Mesodermal cell (in vitro differentiated cells): ENCODE data around the gene NOL3.

Source experiments
- H3K27ac ChIP-seq: 2 replicates; pipeline ENCODE4 v1.7.0; 2013; ENCODE audit warnings: mild to moderate bottlenecking, low read depth, low read length, moderate library complexity; ENCODE audit not compliant: severe bottlenecking
- H3K36me3 ChIP-seq: 2 replicates; pipeline ENCODE4 v1.7.1; 2013; ENCODE audit warnings: mild to moderate bottlenecking, low read length, moderate library complexity; ENCODE audit not compliant: control insufficient read depth, insufficient read depth
- H3K4me1 ChIP-seq: one replicate; pipeline ENCODE4 v1.7.1; 2013; ENCODE audit warnings: mild to moderate bottlenecking, low read length; ENCODE audit not compliant: insufficient read depth, control insufficient read depth, poor library complexity, severe bottlenecking
- H3K4me3 ChIP-seq: 2 replicates; pipeline ENCODE4 v1.7.0; 2013; ENCODE audit warnings: low read length, control low read depth, mild to moderate bottlenecking; ENCODE audit not compliant: insufficient read depth, poor library complexity, severe bottlenecking; ENCODE audit errors: extremely low read depth
- H3K9me3 ChIP-seq: 2 replicates; pipeline ENCODE4 v1.7.1; 2013; ENCODE audit warnings: mild to moderate bottlenecking, low read length, moderate library complexity; ENCODE audit not compliant: control insufficient read depth
- WGBS, 2 experiments: methylation state at CpG; one replicate each; pipeline ENCODE4 v1.1.5; 2013; ENCODE audit warnings: missing lambda C conversion rate in 2 of 2; ENCODE audit not compliant: insufficient coverage in 2 of 2; 5-methylcytosine and 5-hydroxymethylcytosine counted together

Gene NOL3

DNA sequence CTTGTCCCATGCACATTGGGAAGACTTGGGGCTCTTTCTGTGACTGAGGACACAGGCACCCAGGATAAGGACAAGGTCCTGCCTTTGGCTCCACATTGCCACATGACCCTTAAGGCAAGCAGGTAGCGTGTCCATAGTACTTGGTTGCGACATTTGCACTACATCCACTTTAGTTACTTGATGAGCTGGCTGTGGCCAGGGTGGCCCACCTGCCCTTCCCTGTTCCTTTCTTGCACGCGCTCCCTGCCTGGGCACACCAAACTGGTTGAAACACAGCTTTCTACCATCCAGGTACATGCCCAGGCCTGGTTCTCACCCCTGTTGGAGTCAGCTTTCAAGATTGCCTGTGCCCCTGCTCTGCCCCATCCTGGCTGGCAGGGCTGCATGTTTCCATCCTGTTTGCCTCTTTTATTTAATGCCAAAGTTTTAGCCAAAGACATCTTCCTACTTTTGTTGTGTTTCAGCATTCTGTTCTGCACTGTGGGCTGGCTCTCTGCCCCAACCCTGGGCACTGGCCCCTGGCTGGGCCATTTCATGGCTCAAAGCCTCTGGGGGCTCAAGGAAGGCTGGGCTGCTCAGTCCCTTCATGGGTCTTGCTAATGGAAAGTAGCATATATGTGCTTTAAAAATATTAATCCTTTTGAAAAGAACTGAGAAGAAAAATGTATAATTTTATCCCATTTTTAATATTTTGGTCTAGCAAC, 22.7 kb upstream of the NOL3 start:
- Histone ChIP-seq H3K4me1 (no peaks in the 10 kb centered on the region), H3K27ac (no peak overlapping the region), H3K36me3 (peaks cover 70% of the 10 kb centered on the region), H3K9me3 (no peaks in the 10 kb centered on the region), H3K4me3 (no peak overlapping the region)
- WGBS, 2 experiments, result 85 to 98% methylated on average over 4 of the region's 4 CpGs

DNA sequence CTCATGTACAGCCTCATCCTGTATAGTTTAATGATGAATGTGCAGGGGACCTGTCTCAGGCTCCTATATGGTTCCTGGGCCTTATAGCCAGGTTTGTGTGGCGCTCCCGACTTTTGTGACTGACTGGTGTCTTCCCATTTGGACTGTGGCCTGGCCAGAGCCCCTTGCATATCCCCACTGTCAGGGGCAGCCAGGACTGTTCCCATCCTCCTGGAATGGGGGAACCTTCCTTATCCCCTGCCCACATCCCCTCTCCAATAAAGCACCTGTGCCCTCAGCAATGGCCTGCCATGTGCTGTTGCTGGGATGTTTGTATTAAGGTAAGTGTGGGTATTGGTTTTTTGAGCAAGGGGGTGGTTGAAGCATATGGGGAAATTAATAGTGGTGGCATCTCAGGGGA, 22.1 kb upstream of the NOL3 start:
- Histone ChIP-seq H3K27ac (no peak overlapping the region), H3K9me3 (no peaks in the 10 kb centered on the region), H3K4me1 (no peaks in the 10 kb centered on the region), H3K4me3 (no peak overlapping the region), H3K36me3 (peaks cover 63% of the 10 kb centered on the region)
- WGBS, 2 experiments, result 93 to 100% methylated on average over 2 of the region's 2 CpGs

DNA sequence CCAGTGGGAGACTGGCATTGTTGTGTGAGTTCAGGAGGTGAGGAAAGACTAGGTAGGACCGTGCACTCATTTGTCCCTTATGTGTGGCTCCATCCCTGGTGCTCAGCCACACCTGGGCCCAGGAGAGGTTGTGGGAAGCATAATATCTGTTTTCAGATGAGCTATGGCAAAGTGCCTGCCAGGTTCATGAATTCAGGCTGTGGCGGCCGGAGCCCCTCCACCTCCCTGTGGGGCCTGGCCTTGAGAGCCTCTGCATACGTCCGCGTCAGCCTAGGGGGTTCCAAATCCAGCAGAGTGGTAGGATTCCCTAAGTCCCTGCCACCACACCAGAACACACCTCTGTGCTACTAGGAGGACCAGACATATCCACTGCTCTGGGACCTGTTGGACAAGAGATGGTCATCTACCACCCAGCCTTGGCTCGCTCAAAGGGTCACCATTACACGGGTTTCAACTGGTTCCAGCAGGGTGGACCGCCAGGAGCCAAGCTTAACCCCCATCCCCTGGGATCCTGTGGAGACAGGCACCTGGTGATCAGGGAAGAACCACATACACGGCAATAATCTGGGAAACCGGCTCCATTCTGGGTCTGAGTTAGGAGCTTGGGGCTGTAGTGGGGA, 21.6 kb upstream of the NOL3 start:
- Histone ChIP-seq H3K27ac (no peak overlapping the region), H3K36me3 (peaks cover 59% of the 10 kb centered on the region), H3K4me1 (no peaks in the 10 kb centered on the region), H3K9me3 (no peaks in the 10 kb centered on the region), H3K4me3 (no peak overlapping the region)
- WGBS, 2 experiments, result 97% methylated on average over 8 to 10 of the region's 11 CpGs

DNA sequence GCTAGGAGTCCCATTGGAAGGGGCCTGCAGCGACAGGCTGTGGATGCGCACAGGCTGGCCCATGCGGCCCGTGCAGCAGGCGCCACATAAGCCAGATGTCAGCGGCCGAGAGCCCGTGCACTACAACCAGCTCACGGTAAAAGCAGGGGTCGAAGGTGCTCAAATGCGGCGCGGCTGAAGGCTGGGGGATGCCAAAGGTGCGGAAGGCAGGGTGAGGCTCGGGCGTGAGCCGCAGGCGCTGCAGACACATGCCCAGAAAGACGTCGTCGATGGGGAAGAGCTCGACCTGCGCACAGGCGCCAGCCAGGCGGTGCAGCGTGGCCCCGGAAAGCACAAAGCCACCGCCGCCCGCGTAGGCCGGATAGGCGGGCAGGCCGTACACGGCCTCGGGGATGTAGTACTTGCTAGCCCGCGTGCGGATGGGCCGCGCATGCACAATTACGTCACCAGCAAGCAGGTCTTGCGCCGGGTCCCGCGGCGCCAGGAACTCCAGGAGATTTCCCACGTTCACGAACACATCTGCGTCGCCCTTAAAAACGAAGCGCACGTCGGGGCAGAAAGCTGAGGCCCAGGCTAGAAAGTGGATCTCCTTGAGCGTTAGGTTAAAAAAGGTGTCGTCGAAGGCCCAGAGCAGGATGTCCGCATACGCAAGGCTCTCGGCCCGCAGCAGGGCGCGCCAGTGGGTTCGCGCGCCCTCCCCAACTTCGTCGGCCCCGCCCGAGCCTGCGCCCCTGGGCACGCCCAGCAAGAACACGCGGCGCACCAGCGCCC, 20.9 kb upstream of the NOL3 start:
- Histone ChIP-seq H3K27ac (no peak overlapping the region), H3K4me3 (no peak overlapping the region)

DNA sequence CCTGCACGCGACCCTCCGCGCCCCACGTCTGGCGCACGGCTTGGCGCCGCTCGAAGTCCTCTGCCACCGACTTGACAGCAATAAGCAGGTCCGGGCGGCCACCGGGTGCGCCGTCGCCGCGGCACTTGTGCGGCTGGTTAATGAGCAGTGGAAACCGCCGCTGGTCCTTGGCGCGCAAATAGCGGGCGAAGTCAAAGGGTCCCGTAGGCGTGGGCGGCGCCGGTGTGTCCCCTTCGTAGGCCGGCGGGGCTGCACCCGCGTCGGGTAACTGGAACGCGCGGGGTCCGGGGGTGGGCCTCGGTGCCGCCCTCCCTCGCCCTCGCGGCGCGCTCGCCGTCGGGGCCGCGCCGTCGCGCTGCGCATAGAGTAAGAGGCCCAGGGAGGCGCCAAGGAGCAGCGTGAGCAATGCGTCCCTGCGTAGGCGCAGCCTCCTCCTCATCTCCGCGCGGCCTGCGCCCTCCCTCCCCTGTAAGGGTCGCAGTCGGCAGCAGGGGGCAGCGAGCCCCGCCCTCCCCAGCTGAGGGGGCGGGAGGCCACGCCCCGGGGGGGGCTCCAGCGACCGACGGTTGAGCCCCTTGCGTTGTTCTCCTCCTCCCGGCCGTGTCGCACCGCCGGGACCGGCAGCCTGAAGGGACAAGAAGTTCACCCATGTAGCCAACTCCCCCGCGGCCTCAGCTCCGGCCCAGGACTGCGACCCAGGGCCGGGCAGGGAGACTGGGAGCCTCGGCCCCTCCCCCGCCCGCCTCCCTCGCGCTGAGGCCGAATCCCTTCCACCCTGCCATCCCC, 20.1 kb upstream of the NOL3 start:
- peak overlapping the region; percentile 56 for H3K4me3 ChIP-seq

More for the DNA sequence above, 20.9 kb upstream of the NOL3 start:
- 85 to 89% methylated on average over 77 of the region's 77 CpGs for WGBS, 2 experiments
- Histone ChIP-seq H3K9me3 (no peaks in the 10 kb centered on the region), H3K4me1 (no peaks in the 10 kb centered on the region), H3K36me3 (peaks cover 53% of the 10 kb centered on the region)

DNA sequence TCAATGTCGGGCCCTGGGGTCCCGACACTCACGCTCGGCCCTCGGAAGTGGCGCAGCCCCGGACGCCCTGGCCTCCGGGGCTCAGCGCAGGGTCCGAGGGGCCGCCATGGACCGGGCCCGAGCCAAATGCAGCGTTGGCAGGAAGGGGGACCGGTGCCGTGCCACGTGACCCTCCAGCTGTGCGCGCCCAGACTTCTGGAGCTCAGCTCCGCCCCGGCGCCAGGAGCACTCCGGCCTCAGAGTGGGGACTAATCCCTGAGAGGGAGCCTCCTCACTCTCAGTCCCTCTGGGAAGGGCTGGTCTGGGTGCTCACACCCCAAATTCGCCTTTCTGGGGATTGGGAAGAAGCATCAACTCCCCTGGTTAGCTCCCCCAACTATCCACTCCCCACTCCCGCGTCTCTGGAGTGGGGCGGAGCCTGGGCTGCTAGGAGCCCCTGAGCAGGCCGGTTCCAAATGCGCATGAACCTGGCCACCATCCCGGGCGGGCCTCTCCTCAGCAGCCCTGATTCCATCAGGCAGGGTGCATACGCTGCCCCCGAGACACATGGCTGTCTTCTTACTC, 19.4 kb upstream of the NOL3 start, which contains the start of gene B3GNT9:
B3GNT9 (minus strand) TSS at position 166 of the 564 bp plus-strand sequence. CDS start 513 bp downstream, outside the sequence.
- Histone ChIP-seq H3K36me3 (peaks cover 38% of the 10 kb centered on the region), H3K4me3 (peak within 1 kb of the TSS; percentile 56), H3K27ac (peak within 1 kb of the TSS; percentile 53), H3K9me3 (no peaks in the 10 kb centered on the region), H3K4me1 (no peaks in the 10 kb centered on the region)
- WGBS, 2 experiments, result 2 to 4% methylated on average over 23 to 31 of the region's 34 CpGs

More for the DNA sequence above, 20.1 kb upstream of the NOL3 start:
- Histone ChIP-seq H3K27ac (peak overlapping the region; percentile 53), H3K36me3 (peaks cover 45% of the 10 kb centered on the region), H3K4me1 (no peaks in the 10 kb centered on the region), H3K9me3 (no peaks in the 10 kb centered on the region)
- WGBS, 2 experiments, result 19 to 21% methylated on average over 68 to 90 of the region's 94 CpGs

DNA sequence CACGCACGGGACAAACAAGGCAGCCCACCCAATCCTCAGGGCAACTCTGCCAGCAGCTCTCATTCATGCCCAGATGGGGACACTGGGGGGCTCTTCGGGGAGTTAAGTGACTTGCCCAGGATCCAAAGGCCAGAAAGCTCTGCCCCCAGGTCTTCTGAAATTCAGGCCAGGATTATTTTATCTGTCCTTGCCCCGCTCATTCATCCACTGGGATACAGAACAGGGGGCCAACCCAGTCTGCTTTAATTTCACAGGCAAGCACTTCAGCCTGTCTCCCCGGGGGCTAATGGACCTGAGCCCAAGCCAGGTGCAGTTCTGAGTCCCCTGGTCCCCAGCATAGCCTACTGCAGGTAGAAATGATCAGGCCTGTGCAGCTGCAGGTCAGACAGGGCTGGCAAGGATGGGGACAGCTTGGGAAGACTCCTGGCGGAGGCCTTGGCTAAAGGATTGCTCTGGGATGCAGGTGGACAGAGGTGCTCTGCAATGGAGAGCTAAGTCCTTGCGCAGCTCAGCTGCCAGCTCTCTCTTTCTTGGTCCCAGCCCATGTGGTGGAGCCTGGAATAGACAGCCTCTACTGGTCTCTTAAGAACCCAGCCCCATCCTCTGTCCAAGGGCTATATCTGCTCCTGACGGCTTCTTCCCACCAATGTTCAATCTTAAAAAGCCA, 18.8 kb upstream of the NOL3 start:
- H3K27ac ChIP-seq, result no peak overlapping the region
- no peaks in the 10 kb centered on the region for H3K9me3 ChIP-seq
- 69 to 94% methylated on average over 5 of the region's 8 CpGs for WGBS, 2 experiments
- H3K4me3 ChIP-seq, result peak overlapping the region; percentile 56
- no peaks in the 10 kb centered on the region for H3K4me1 ChIP-seq
- peaks cover 32% of the 10 kb centered on the region for H3K36me3 ChIP-seq

DNA sequence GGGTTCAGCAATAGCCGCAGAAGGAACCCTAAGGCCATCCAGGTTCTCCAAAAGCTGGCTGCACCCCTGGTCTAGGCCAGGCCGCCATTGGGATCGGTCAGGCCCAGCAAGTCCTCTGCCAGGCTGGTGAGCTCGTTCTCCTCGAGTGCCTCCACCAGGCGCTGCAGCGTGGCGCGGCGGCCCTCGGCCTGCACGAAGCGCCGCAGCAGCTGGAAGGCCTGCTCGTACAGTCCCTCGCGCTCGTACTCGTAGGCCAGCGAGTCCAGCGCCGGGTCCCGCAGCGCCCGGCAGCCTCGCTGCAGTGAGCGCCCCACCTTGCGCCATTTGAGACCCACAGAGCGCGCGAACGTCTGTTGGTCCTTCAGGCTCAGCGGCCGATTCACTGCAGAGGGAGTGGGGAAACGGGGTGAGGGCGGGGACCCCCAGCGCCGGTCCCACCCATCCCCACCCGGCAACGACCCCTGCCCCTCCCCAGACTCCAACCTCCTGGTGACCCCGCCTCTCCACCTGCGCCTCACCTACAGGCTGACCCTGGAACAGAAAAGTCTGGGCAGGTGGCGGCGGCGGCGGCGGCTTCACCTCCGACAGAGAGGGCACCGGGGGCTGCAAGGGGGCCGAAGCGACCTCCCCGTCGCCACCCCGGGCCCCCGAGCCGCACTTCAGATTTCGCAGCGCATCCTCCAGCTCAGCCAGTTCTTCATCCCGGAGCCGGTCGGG, 15.6 kb upstream of the NOL3 start:
- Histone ChIP-seq H3K9me3 (no peaks in the 10 kb centered on the region), H3K4me1 (peaks cover 5% of the 10 kb centered on the region), H3K4me3 (no peak overlapping the region), H3K36me3 (peaks cover 1% of the 10 kb centered on the region), H3K27ac (no peak overlapping the region)
- 31 to 36% methylated on average over 46 to 53 of the region's 61 CpGs for WGBS, 2 experiments

DNA sequence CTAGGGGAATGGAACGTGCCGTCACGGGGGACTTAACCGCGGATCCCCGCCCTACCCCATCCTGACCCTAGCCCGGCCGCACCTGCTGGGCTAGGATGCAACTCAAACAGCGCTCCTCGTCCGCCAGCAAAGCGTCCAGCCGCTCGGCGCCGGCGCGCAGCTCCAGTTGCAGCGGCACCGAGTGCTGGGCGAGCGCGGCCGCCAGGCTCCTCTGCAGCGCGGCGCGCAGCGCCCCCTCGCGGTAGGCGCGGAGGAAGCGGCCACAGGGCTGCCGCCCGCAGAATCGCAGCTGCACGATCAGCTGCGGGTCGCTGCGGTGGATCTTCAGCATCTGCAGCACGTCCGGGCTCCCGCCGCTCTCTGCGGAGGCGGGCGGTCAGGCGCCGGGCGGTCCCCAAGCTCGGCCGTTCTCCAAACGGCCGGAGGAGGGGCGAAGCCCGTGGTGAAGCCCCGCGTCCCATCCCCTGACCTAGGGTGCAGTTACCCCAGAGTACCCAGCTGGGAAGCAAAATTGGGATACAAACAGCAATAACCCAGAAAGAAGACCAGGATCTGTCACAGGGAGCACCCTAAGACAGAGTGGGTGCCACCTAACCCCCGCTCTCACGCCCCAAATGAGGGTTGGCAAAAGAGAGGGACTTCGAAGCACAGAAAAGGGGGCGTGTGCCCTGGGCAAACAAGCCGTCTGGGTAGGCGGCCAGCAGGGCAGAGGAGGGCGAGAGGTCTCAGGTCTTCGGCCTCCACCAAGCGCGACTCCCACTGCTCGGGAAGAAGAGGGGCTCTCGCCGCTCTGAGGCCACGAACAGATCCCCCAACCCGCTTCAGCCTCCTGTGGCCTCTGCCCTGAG, 14.8 kb upstream of the NOL3 start:
- 5% methylated on average over 55 to 68 of the region's 74 CpGs for WGBS, 2 experiments
- Histone ChIP-seq H3K4me3 (no peak overlapping the region), H3K4me1 (peaks cover 5% of the 10 kb centered on the region), H3K27ac (no peak overlapping the region), H3K36me3 (no peaks in the 10 kb centered on the region), H3K9me3 (no peaks in the 10 kb centered on the region)
